ENCODE measurements around the gene NCEH1. TPM values are rescaled to one million over a fixed set of nuclear protein-coding genes. Genes with fewer than 3 reads are reported as not detected.

The NCEH1 gene
- total and polyA plus RNA-seq, 4 donors = 6.3 to 52.1 (median 10.6) TPM

- no peak overlapping the region for H3K4me3 ChIP-seq
- WGBS, 2 donors = 83 to 84% methylated on average over 21 of the region's 21 CpGs
- DNase-seq (no peak), ATAC-seq (ENCODE audit: insufficient read depth, low FRiP score) (no peak)
- TF ChIP-seq CTCF (IDR thresholded peaks at IDR 0.05; ENCODE audit: control extremely low read depth, extremely low read depth) = no peak
- peaks cover 0 to 8% (median 2%) of the 10 kb centered on the region in 5 donors for H3K4me1 ChIP-seq (ENCODE audit: control insufficient read depth in 5 of 5, insufficient read depth in 5 of 5, low read length in 5 of 5)
- H3K27ac ChIP-seq (ENCODE audit: low read depth in 1 of 2, low read length in 1 of 2) = peak overlapping the region in 1 of 2 donors; percentile 51
- H3K9me3 ChIP-seq (ENCODE audit: control insufficient read depth in 4 of 4, insufficient read depth in 3 of 4, low read length in 3 of 4) = no peaks in the 10 kb centered on the region
- no peak overlapping the region for H3K9ac ChIP-seq (ENCODE audit: insufficient read depth in 1 of 2, low read length in 2 of 2)
- no peaks in the 10 kb centered on the region for H3K27me3 ChIP-seq (ENCODE audit: control insufficient read depth in 3 of 3, insufficient read depth in 3 of 3, low read length in 2 of 3)
- H3K36me3 ChIP-seq (ENCODE audit: control insufficient read depth in 4 of 4, insufficient read depth in 4 of 4, low read length in 4 of 4) = no peaks in the 10 kb centered on the region
Observed at GRCh38 chr3:172676196-172676922, 34.5 kb downstream of the NCEH1 start.

DNA sequence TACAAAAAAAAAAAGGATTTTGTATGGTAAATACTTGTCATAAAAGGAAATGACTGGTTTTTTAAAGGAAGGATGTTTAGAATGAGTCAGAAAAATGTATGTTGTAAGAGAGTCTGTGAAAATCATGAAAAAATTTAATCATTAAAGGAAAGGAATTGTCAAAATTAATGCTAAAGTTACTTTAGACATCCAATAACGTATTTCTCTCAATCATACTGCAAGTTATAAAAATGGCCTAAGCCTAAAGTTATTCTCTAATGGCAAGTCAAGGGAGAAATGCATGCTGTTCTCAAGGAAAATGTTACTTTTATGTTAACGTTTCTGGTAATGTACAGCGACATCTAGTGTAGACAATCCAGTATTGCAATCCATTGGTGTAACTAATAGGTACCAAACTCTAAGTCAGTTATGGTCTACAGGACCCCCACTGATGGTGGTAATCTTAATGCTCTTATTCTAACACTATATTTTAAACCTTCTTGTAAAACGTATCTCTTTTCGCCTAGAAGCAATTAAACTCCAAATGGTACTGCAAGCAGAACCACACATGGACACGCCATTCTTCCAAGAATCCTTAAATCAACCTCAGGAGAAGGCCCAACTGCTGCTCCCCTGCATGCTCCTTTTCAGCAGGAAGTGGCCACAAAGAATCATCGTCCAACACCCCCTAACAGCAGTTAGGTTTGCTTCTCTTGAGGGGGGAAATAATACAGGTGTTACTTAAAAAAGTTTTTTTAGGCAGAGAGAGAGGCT lies 35.2 kb downstream of the NCEH1 start:
- Histone ChIP-seq H3K9ac (ENCODE audit: insufficient read depth in 1 of 2, low read length in 2 of 2) (no peak overlapping the region), H3K4me3 (no peak overlapping the region), H3K4me1 (ENCODE audit: control insufficient read depth in 5 of 5, insufficient read depth in 5 of 5, low read length in 5 of 5) (peaks cover 0 to 8% (median 2%) of the 10 kb centered on the region in 5 donors), H3K36me3 (ENCODE audit: control insufficient read depth in 4 of 4, insufficient read depth in 4 of 4, low read length in 4 of 4) (no peaks in the 10 kb centered on the region), H3K27ac (ENCODE audit: low read depth in 1 of 2, low read length in 1 of 2) (peak overlapping the region in 1 of 2 donors; percentile 51), H3K27me3 (ENCODE audit: control insufficient read depth in 3 of 3, insufficient read depth in 3 of 3, low read length in 2 of 3) (no peaks in the 10 kb centered on the region), H3K9me3 (ENCODE audit: control insufficient read depth in 4 of 4, insufficient read depth in 3 of 4, low read length in 3 of 4) (no peaks in the 10 kb centered on the region)
- 47 to 50% methylated on average over 7 of the region's 7 CpGs for WGBS, 2 donors
- TF ChIP-seq CTCF (IDR thresholded peaks at IDR 0.05; ENCODE audit: control extremely low read depth, extremely low read depth) = peak; percentile 47
- DNase-seq (peak in 2 of 3 donors; percentile 61 to 64), ATAC-seq (ENCODE audit: insufficient read depth, low FRiP score) (no peak)

GRCh38 chr3:172673210-172673679 lies 37.6 kb downstream of the NCEH1 start:
- Histone ChIP-seq H3K4me3 (no peak overlapping the region), H3K4me1 (ENCODE audit: control insufficient read depth in 5 of 5, insufficient read depth in 5 of 5, low read length in 5 of 5) (peaks cover 0 to 8% (median 2%) of the 10 kb centered on the region in 5 donors), H3K9me3 (ENCODE audit: control insufficient read depth in 4 of 4, insufficient read depth in 3 of 4, low read length in 3 of 4) (no peaks in the 10 kb centered on the region), H3K27ac (ENCODE audit: low read depth in 1 of 2, low read length in 1 of 2) (peak overlapping the region; percentile 53 to 77), H3K27me3 (ENCODE audit: control insufficient read depth in 3 of 3, insufficient read depth in 3 of 3, low read length in 2 of 3) (no peaks in the 10 kb centered on the region), H3K36me3 (ENCODE audit: control insufficient read depth in 4 of 4, insufficient read depth in 4 of 4, low read length in 4 of 4) (no peaks in the 10 kb centered on the region), H3K9ac (ENCODE audit: insufficient read depth in 1 of 2, low read length in 2 of 2) (no peak overlapping the region)
- WGBS, 2 donors = 27 to 57% methylated on average over 2 of the region's 2 CpGs
- TF ChIP-seq CTCF (IDR thresholded peaks at IDR 0.05; ENCODE audit: control extremely low read depth, extremely low read depth) = peak; percentile 19
- ATAC-seq (ENCODE audit: insufficient read depth, low FRiP score) (peak; percentile 60), DNase-seq (peak in 2 of 3 donors; percentile 24 to 27)

Measured in lung (tissue), 12 donors.